NCI-H1105 treated with DMSO at 0.1 percent for 48 hours (cell line): ENCODE results near the gene CD2AP.
A peak's percentile ranks its signal among the peaks of the same experiment; 100 is the strongest.
"Not testable (repeated sequence)": the region's sequence is repeated elsewhere in the genome, so short reads cannot be mapped to it uniquely, and the experiment has no call there.

Source experiments
- DNase-seq: peaks from one replicate; lab custom pipeline; 2025; lab: John Stamatoyannopoulos, UW

Gene CD2AP

DNA sequence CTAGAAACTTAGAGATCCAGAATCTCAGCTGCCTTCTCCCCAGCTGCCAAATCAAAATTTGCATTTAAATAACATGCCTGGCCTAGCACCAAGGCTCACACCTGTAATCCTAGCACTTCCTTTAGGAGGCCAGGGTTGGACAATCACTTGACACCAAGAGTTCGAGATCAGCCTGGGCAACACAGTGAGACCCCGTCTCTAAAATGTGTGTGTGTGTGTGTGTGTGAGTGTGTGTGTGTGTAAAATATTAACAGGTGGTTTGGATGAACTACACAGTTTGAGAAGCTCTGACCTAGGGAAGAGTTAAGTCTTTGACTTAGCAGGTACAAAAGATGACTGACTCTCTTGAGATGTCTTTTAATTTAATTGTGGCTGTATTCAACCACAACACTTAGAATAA lies 20.2 kb upstream of the CD2AP start:
- no peak for DNase-seq

DNA sequence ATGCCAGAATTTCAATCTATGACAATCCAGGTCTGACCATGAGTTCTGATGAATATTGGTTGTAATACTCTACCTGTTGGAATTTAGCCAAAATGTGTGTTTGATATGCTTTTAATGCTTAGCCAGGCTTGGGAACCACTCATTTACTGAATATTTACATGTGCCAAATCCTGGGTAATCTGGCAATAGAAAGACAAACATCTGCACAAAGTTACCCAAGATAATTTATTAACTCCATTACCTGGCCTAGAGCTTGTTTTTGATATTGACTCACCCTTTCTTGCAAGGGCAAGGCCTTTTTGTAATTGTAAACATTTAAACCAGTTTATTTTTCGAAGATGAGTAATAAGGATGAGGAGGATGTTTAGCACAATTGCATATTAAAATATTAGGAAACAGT lies 13.5 kb upstream of the CD2AP start:
- peak; percentile 69 for DNase-seq

DNA sequence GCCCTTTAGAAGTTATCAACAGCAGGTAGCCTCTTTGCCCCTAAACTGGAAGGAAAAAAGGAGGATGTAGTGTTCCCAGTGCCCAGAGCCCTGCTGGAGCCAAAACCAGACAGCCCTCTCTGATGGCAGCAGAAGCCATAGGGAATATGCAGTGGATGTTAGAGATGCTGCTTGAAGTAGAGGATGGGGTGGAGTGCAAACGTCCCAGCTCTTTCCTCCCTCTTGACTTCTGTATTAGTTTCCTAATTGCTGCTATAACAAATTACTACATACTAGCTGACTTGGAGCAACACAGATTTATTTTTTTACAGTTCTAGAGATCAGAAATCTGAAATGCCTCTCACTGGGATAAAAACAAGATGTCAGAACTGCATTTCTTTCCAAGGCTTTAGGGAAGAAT lies 12.5 kb upstream of the CD2AP start:
- no peak for DNase-seq

DNA sequence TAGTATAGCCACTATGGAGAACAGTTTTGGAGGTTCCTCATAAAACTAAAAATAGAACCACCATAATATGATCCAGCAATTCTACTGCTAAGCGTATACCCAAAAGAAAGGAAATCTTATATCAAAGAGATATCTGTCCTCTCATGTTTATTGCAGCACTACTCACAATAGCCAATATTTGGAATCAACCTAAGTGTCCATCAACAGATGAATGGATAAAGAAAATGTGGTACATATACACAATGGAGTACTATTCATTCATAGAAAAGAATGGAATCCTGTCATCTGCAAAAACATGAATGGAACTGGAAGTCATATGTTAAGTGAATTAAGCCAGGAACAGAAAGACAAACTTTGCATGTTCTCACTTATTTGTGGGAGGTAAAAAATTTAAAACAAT lies 5.7 kb upstream of the CD2AP start:
- DNase-seq: no peak

DNA sequence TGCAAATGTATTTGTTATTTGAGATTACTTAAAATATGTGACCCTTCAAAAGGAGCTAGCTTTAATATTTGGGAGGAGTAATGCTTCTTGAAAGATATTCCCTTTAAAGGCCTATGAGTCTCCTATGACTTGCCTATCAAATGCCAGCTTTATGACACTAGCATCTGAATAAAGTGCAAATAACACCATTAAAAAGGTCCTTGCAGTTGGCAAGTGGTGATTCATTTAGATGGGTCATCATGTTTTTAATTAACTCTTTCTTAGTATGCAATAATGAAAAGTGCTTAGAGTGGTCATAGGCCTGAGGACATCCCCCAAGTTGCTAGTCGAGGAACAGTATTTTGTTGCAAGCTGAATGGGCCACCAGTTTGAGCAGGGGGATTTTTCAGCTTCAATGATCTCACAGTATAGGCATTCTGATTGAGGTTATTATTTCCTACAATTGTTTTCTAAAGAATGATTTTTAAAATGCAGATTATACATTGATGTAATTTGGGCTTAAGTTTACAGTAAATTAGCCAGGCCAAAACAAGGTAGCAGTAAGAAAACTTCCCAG lies 3.7 kb upstream of the CD2AP start:
- no peak for DNase-seq

DNA sequence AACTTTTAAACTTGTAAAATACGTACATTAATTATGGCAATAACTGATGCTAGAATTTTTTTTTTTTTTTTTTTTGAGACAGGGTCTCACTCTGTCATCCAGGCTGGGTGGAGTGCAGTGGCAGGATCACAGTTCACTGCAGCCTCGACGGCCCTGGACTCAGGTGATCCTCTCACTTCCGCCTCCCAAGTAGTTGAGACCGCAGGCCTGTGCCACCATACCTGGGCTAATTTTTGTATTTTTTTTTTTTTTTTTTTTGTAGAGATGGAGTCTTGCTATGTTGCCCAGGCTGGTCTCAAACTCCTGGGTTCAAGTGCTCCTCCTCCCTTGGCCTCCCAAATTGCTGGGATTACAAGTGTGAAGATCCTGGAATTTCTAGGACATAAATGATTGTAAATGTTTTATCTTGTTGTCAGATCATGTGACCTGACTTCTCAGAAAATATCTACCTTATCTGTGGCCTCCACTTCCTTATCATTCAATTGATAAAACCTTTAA lies 2.2 kb upstream of the CD2AP start:
- no peak for DNase-seq

DNA sequence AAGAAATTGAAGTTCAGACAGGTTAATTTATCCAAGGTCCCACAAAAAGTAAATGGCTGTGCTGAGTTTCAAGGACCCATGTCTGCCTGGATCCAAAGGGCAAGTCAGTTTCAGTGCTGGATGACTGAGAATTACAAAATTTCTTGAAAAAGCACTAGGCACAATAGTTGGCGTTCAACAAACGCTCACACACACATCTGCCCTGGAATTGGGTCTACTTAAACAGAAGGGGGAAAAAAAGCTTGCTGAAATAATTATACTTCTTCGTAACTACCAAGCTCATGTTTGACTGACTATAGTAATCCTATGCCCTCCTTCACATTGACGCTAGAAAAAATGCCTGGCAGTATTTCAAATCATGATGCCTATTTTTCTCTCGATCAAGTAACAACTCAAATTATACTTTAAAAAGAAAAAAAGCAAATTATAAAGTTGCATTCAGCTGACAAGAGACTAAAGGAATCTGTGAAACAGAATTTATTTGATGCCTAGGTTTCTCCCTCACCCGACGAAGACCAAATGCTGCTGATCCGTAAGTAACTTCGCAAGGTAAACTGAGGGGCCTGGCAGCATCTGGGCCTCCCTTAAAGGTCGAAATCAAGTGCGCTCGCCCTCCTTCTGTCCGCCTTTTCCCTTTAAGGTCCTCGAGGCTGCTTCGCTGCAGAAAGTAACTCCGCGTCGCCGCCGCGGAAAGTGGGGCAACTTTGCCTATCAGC lies 650 bp upstream of the CD2AP start:
- peak; percentile 26 for DNase-seq

DNA sequence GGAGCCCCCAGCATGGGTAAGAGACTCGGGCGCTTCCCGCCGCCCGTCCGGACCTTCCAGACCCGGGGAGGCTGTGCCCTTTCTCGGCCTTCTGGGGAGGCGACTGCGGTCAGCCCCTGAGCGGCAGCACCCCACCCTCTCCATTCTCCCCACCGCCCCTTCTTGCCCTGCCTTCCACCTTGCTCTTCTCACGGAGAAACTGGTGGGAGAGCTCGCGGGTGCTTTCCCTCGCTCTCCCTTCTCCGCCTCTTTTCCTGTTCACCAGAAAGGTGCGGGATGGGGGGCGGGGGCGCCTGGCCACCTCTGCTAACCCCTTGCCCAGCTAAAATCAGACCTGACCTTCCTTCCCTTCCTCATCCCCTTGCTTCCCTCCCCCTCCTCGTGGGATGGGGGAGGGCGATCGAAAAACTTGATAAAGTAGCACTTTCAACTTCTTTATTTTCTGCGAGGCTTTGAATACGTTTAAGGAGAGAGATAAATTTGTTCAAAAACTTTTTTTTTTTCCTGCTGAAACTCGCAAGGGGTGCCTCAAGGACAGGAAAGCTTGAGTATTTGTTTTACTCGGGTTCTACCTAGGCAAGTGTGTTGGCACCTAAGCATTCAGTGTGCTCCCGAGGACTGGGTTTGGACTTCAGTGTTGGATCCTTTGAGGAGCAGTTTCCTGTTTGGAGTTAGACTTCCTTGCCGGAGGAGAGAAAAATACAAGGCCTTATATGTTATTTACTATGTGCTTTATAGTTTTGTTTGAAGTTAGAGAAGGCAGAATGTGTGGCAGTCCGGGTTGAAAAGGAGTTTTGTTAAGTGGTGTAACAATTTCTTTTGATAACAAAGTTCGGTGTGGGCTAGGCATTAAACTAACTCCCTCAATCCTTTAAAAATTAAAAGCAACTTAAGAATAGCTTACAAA lies 897 bp downstream of the CD2AP start:
- DNase-seq: peak; percentile 57

DNA sequence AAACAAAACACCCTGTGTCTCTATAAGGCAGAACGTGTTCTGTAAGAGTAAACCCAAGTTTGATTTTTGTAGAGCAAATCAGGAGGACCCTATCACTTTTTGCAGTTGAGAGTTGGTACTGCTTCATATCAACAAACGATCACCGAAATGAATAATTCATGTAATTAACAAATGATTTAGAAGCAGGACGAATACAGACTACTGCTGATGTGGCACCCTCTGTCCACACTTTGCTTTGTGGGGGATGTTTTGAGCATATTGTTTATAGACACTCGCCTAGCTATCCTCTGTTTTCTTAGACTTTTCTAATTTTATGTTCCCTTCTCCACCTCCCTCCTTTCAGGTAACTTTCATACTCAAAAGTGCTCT lies 1.5 kb downstream of the CD2AP start:
- no peak for DNase-seq

DNA sequence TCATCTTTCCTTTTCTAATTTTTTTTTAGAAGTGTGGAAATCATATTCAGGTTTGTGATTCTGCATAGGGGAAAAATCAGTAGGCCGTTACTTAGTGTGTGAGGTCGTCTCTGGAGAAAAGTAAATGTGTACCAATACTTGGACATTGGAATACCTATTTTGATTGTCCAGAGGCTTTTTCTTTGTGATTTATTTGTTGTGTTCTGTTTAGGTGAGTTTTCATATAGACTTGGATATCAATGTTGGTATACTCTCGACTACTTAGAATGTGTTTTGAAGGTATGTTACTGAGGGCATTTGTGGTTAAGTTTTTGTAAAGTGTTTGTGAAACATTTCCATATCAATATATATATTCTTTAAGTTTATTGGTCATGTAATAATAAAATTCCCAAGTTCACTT lies 2.3 kb downstream of the CD2AP start:
- no peak for DNase-seq

DNA sequence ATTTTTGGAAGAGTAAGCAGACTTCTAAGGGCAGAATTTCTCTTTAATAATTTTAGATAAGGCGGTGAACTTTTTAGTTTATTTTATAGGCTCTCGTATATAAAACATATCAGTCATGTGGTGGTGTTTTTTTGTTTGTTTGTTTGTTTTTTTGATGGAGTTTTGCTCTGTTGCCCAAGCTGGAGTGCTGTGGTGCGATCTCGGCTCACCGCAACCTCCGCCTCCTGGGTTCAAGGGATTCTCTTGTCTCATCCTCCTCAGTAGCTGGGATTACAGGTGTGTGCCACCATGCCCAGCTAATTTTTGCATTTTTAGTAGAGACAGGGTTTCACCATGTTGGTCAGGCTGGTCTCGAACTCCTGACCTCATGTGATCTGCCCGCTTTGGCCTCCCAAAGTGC lies 3.6 kb downstream of the CD2AP start:
- not testable (repeated sequence) for DNase-seq

DNA sequence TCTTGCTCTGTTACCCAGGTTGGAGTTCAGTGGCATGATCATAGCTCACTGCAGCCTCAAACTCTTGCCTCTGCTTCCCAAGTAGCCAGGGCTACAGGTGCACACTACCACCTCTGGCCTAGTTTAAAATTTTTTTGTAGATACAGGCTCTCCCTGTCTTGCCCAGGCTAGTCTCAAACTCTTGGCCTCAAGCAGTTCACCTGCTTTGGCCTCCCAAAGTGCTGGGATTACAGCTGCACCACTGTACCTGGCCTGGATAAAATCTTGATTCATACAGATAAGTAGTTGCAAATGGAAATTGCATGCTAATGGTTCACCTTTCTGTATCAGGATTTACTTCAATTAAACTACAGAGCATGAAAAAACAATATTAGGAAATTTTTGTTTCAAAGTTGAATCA lies 4.2 kb downstream of the CD2AP start:
- no peak for DNase-seq

DNA sequence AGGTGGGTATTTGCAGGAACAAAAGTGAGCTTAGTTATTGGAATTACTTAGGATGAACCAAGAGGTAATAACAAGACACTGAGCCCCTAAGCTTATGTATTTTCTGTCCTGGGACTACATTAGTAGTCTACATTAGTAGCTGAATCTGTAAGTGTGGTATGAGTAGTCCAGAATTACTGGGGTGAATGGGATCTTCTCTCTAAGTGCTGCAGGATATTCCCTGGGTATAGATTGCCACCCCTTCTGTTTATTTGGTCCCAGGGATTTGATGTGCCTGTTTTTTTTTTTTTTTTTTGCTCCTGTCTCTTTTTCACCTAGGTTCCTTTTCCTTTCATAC lies 5.9 kb downstream of the CD2AP start:
- no peak for DNase-seq

DNA sequence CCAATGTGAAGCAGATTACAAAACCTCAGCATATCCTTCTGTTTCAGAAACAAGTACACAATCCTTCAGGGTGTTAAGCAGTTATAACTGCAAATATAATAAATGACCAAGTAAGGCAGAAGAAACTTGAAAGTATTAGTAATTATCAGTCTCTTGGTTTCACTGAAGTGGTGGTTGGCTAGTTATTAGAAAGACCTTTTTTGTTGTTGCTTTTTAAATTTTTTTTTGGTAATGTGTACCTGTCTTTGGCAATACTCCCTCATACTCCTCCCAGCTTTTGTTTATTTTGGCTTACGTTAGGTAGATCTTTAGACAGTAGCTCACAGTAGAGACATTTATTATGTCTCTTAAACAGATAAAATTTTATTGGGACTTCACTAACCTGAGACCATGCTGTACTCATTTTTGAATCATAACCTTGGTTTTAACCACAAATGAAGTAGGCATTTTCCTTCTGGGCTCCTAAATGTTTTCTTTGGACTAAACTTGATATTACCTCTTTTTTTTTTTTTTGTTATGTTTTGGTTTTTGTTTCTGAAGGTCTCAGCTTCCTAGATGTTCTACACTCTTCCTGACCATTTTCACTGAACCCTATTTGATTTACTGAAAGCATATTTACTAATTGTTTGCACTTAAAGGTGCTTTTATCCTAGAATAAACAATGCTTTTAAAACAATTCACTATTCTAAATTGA lies 6.4 kb downstream of the CD2AP start:
- DNase-seq: peak; percentile 14

DNA sequence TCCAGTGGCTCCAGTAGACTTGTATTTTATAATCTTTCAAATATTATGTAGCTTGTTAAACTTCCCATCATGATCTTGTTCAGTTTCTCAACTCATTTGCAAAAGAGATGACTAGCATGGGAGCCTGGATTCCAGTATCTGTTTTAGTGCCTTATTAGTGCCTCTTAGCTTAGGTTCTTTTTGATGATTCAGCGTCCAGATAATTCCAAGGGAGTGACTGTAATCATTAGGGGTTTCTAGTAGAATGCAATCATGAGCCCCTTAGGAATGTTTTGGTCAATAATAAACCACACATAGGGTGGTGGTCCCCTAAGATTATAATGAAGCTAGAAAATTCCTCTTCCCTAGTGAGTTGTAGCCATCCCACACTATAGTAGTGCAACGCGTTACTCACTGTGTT lies 7.0 kb downstream of the CD2AP start:
- DNase-seq: no peak

DNA sequence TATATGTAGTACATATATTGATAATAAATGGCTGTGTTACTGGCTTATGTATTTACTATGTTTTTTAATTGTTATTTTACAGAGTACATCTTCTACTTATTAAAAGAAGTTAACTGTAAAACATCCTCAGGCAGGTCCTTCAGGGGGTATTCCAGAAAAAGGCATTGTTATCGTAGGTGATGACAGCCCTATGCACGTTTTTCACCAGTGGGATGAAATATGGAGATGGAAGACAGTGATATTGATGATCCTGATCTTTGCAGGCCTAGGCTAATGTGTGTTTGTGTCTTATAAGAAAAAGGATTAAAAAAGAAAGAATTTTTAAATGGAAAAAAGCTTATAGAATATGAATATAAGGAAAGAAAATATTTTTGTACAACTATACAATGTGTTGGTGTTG lies 7.5 kb downstream of the CD2AP start:
- no peak for DNase-seq

DNA sequence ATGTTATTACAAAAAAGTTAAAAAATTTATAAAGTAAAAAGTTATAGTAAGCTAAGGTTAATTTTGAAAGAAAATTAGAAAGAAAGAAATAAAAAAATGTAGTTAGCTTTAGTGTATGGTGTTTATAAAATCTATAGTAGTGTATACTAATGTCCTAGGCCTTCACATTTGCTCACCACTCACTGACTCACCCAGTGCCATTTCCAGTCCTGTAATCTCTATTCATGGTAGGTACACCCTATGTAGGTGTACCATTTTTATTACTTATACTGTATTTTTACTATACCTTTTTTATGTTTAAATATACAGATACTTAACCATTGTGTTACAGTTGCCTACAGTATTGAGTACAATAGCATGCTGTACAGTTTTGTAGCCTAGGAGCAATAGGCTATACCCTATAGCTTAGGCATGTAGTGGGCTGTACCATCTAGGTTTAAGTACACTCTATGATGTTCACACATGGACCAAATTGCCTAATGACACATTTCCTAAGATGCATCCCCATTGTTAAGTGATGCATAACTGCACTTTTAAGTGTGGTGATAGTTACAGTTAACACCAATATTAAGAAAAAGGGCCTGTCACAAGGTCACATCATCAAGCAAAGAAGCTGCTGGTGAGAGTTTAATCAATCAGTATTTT lies 8.0 kb downstream of the CD2AP start:
- DNase-seq: no peak

DNA sequence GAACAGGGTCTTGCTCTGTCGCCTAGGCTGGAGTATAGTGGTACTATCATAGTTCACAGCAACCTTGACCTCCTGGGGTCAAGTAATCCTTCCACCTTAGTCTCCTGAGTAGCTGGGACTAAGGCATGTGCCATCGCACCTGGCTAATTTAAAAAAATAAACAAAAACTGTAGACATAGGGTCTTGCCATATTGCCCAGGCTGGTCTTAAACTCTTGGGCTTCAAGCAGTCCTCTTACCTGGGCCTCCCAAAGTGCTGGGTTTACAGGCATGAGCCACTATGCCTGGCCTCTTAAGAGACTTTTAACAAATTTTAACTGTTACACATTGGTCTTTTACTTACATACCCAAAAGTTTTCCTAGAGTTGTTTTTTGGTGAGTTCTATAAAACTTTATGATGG lies 12.4 kb downstream of the CD2AP start:
- no peak for DNase-seq

DNA sequence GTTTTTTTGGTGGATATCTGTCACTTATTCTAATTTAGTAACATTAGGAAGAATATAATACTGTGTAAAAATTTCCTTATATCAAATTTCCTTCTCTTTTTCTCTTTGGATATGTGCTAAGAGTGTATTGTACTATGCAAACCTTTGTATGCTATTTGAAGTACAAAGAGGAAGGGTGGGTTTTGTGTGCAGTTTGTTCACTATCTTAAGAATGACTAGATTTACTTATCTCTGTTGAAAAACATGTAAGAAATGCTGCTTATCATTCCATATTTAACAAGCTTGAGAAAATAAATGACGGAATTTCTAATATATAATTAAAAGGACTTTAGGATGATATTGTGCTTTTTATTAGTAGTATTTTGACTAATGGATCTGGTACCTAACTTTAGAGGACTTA lies 13.1 kb downstream of the CD2AP start:
- DNase-seq: no peak

DNA sequence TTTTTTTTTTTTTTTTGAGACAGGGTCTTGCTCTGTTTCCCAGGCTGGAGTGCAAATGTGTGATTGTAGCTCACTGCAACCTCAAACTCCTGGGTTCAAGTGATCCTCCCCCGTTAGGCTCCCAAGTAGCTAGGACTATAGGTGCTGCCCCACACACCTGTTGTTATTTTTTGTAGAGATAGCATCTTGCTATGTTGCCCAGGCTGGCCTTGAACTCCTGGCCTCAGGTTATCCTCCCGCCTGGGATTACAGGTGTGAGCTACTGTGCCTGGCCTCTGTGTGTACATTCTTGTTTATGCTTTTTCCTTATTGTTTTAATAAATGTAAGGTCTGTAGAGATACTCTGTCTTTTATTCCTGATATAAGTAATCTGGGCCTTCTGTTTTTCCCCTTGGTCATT lies 14.8 kb downstream of the CD2AP start:
- DNase-seq: no peak

DNA sequence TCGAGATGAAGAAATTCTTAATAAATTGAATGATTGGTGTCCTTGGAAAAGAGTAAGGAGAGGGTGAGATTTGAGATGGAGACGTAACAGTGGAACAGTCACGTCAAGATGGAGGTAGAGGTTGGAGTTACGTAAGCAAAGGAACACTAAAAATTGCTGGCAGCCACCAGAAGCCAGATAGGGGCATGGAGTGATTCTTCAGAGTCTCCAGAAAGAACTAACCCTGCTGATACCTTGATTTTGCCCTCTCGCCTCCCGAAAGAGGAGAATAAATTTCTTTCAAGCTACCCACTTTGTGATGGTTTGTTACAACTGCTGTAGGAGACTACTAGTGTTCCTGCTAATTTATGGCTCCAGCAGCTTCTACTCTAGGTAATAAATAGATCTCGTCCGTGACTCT lies 17.6 kb downstream of the CD2AP start:
- DNase-seq: no peak

DNA sequence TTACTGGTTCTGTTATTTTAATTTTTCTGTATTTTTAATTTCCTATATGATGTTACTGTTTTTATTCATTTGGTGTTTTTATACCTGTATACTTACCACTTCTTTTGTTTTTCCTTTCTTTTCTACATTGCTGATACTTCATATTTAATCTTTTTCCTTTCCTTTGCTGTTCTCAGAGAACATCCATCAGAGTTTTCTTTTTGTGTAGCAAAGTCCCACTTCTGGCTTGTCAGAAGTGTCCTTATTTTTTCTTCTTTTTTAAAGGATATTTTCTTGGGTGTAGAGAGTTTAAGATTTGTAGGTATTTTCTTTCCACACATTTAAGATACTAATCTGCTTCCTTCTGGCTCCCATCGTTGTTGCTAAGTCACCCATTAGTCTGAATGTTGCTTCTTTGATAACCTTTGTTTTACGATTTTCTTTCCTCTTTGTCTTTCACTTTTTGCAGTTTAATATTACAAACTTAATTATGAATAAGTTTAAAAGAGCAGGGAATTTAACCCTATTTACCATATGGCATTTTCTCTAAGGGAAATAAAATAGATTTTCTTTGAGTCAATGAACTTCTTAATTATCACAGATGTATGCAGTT lies 18.5 kb downstream of the CD2AP start:
- no peak for DNase-seq
